HepG2 (cell line): ENCODE data around the gene OSR1. TPM values are rescaled to one million over a fixed set of nuclear protein-coding genes. Genes with fewer than 3 reads are reported as not detected.
A peak's percentile ranks its signal among the peaks of the same experiment; 100 is the strongest.

Source experiments
- CBX2 ChIP-seq, 2 experiments: fragments of 200-600 bp in 1 of 2; sonication (generic); formaldehyde crosslinking in 1 of 2; IDR thresholded peaks; 2 replicates each; pipeline versions ENCODE4 v1.7.0 to v1.8.1; 2018 to 2022; ENCODE audit warnings: low read depth in 2 of 2, low read length in 1 of 2, mild to moderate bottlenecking in 1 of 2, missing genetic modification reagents in 1 of 2
- FOXK2 ChIP-seq: fragments of 450-650 bp; IDR thresholded peaks from 2 replicates; pipeline ENCODE4 v1.6.1; 2016
- MAFF ChIP-seq: IDR thresholded peaks from 2 replicates; pipeline ENCODE4 v1.6.1; 2011; ENCODE audit warnings: low read depth, low read length, improper control_type of control experiment
- RELA ChIP-seq: sonication (generic); formaldehyde crosslinking; IDR thresholded peaks from 2 replicates; pipeline ENCODE4 v1.4.0; 2020; ENCODE audit warnings: missing genetic modification reagents
- TBX3 ChIP-seq: fragments of 450-650 bp; IDR thresholded peaks from 2 replicates; pipeline ENCODE4 v1.6.1; 2017; ENCODE audit warnings: antibody characterized with exemption, mild to moderate bottlenecking, inconsistent platforms, borderline replicate concordance
- THYN1 ChIP-seq: sonication (generic); formaldehyde crosslinking; IDR thresholded peaks from 2 replicates; pipeline ENCODE4 v1.8.1; 2023; ENCODE audit warnings: low read depth, mild to moderate bottlenecking, moderate library complexity, missing genetic modification reagents, borderline replicate concordance
- TOE1 ChIP-seq: sonication (generic); formaldehyde crosslinking; IDR thresholded peaks from 2 replicates; pipeline ENCODE4 v1.4.0; 2020; ENCODE audit warnings: mild to moderate bottlenecking, missing genetic modification reagents
- ZBTB21 ChIP-seq: sonication (generic); formaldehyde crosslinking; IDR thresholded peaks from 2 replicates; pipeline ENCODE4 v1.4.0; 2020; ENCODE audit warnings: missing genetic modification reagents
- ZNF124 ChIP-seq: sonication (generic); formaldehyde crosslinking; IDR thresholded peaks from 2 replicates; pipeline ENCODE4 v1.4.0; 2020; ENCODE audit warnings: missing genetic modification reagents
- ZNF225 ChIP-seq: sonication (generic); formaldehyde crosslinking; IDR thresholded peaks from 2 replicates; pipeline ENCODE4 v1.4.0; 2020; ENCODE audit warnings: mild to moderate bottlenecking, missing genetic modification reagents
- ZNF253 ChIP-seq: sonication (generic); formaldehyde crosslinking; IDR thresholded peaks from 2 replicates; pipeline ENCODE4 v1.8.0; 2022; ENCODE audit warnings: mild to moderate bottlenecking, missing genetic modification reagents, borderline replicate concordance
- ZNF326 ChIP-seq: sonication (generic); formaldehyde crosslinking; IDR thresholded peaks from 2 replicates; pipeline ENCODE4 v1.4.0; 2020; ENCODE audit warnings: missing genetic modification reagents, borderline replicate concordance
- ZNF331 ChIP-seq: sonication (generic); formaldehyde crosslinking; IDR thresholded peaks from 2 replicates; pipeline ENCODE4 v1.4.0; 2020; ENCODE audit warnings: missing genetic modification reagents
- ZNF430 ChIP-seq: sonication (generic); formaldehyde crosslinking; IDR thresholded peaks from 2 replicates; pipeline ENCODE4 v1.9.0; 2021; ENCODE audit warnings: mild to moderate bottlenecking, missing genetic modification reagents
- ZNF543 ChIP-seq: sonication (generic); formaldehyde crosslinking; IDR thresholded peaks from 2 replicates; pipeline ENCODE4 v1.4.0; 2020; ENCODE audit warnings: mild to moderate bottlenecking, missing genetic modification reagents
- ZNF687 ChIP-seq: sonication (generic); formaldehyde crosslinking; IDR thresholded peaks from 2 replicates; pipeline ENCODE4 v1.5.1; 2020; ENCODE audit warnings: mild to moderate bottlenecking, missing genetic modification reagents, moderate library complexity
- ZNF768 ChIP-seq: sonication (generic); formaldehyde crosslinking; IDR thresholded peaks from 2 replicates; pipeline ENCODE4 v1.4.0; 2020; ENCODE audit warnings: missing genetic modification reagents
- ZNF841 ChIP-seq: sonication (generic); formaldehyde crosslinking; IDR thresholded peaks from 2 replicates; pipeline ENCODE4 v1.8.1; 2023; ENCODE audit warnings: missing genetic modification reagents, borderline replicate concordance
- polyA plus RNA-seq, 8 experiments: library from polyadenylated mRNA; depleted of rRNA in 3 of 8; stranded (reverse) in 7 of 8; unstranded in 1 of 8; fragments of >200 nt; fragmentation: Illumina TruSeq in 4 of 8; extraction: Trizol in 4 of 8; gene quantifications; 2 replicates each; pipeline versions ENCODE4 v1.2.1 to v1.2.3, GENCODE V29; 2011 to 2016; ENCODE audit warnings: low read depth in 4 of 8, missing spikeins in 1 of 8, mixed read lengths in 1 of 8; ENCODE audit not compliant: insufficient read depth in 1 of 8
- total RNA-seq, 5 experiments: library from RNA; depleted of rRNA; stranded (reverse); fragments of >200 nt; fragmentation: Illumina TruSeq; extraction: Trizol; gene quantifications; 2 replicates each; pipeline ENCODE4 v1.2.3, GENCODE V29; 2016; ENCODE audit warnings: low read depth in 1 of 5
- TF ChIP-seq, protein P1 (sequence below): sonication (generic); formaldehyde crosslinking; IDR thresholded peaks from 2 replicates; pipeline ENCODE4 v1.5.0; 2020; ENCODE audit warnings: missing genetic modification reagents
- TF ChIP-seq, protein P2 (sequence below): sonication (generic); formaldehyde crosslinking; IDR thresholded peaks from 2 replicates; pipeline ENCODE4 v1.5.0; 2020; ENCODE audit warnings: missing genetic modification reagents
- TF ChIP-seq, protein P3 (sequence below): sonication (generic); formaldehyde crosslinking; IDR thresholded peaks from 2 replicates; pipeline ENCODE4 v1.8.0; 2023; ENCODE audit warnings: mild to moderate bottlenecking, missing genetic modification reagents

The OSR1 gene
- total and polyA plus RNA-seq, 2 of the 13 experiments (the other 11 are each of a cell fraction or from before 2014, with no cell fraction given) = 0.63 to 1.1 TPM

GRCh38 chr2:19358242-19359020, at the start of gene OSR1 (continued):
- peak; percentile 78 for TF ChIP-seq ZNF687 (CRISPR knock-in tag)
- TF ChIP-seq THYN1 (CRISPR knock-in tag) = no peak
- peak; percentile 80; the same call in 1 of the 2 replicates for TF ChIP-seq ZNF543
- no peak for TF ChIP-seq FOXK2
- no peak for TF ChIP-seq ZBTB21
- TF ChIP-seq, protein P1, sequence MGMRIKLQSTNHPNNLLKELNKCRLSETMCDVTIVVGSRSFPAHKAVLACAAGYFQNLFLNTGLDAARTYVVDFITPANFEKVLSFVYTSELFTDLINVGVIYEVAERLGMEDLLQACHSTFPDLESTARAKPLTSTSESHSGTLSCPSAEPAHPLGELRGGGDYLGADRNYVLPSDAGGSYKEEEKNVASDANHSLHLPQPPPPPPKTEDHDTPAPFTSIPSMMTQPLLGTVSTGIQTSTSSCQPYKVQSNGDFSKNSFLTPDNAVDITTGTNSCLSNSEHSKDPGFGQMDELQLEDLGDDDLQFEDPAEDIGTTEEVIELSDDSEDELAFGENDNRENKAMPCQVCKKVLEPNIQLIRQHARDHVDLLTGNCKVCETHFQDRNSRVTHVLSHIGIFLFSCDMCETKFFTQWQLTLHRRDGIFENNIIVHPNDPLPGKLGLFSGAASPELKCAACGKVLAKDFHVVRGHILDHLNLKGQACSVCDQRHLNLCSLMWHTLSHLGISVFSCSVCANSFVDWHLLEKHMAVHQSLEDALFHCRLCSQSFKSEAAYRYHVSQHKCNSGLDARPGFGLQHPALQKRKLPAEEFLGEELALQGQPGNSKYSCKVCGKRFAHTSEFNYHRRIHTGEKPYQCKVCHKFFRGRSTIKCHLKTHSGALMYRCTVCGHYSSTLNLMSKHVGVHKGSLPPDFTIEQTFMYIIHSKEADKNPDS = no peak
- TF ChIP-seq, protein P2, sequence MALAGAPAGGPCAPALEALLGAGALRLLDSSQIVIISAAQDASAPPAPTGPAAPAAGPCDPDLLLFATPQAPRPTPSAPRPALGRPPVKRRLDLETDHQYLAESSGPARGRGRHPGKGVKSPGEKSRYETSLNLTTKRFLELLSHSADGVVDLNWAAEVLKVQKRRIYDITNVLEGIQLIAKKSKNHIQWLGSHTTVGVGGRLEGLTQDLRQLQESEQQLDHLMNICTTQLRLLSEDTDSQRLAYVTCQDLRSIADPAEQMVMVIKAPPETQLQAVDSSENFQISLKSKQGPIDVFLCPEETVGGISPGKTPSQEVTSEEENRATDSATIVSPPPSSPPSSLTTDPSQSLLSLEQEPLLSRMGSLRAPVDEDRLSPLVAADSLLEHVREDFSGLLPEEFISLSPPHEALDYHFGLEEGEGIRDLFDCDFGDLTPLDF (CRISPR knock-in tag) = no peak
- TF ChIP-seq CBX2 (IDR thresholded peaks at IDR 0.05; ENCODE audit: low read depth, low read length) = no peak
- TF ChIP-seq CBX2 (CRISPR knock-in tag; IDR thresholded peaks at IDR 0.05; ENCODE audit: low read depth) = no peak
- peak; percentile 19; the same call in 1 of the 2 replicates for TF ChIP-seq ZNF768 (CRISPR knock-in tag)
- TF ChIP-seq ZNF430 (CRISPR knock-in tag) = peak; percentile 46; the same call in 1 of the 2 replicates
- no peak for TF ChIP-seq ZNF124 (CRISPR knock-in tag)
- TF ChIP-seq, protein P3, sequence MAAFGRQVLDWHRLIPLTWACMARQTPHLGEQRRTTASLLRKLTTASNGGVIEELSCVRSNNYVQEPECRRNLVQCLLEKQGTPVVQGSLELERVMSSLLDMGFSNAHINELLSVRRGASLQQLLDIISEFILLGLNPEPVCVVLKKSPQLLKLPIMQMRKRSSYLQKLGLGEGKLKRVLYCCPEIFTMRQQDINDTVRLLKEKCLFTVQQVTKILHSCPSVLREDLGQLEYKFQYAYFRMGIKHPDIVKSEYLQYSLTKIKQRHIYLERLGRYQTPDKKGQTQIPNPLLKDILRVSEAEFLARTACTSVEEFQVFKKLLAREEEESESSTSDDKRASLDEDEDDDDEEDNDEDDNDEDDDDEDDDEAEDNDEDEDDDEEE (CRISPR knock-in tag) = 0 out of 2 replicates have a peak, but pooled peaks have one; percentile 26
- TF ChIP-seq ZNF253 (CRISPR knock-in tag) = 0 out of 2 replicates have a peak, but pooled peaks have one; percentile 29
- TF ChIP-seq ZNF225 = 0 out of 2 replicates have a peak, but pooled peaks have one; percentile 55
- no peak for TF ChIP-seq TOE1 (CRISPR knock-in tag)
- no peak for TF ChIP-seq ZNF841 (CRISPR knock-in tag)
- TF ChIP-seq RELA (CRISPR knock-in tag) = 0 out of 2 replicates have a peak, but pooled peaks have one; percentile 67
- no peak for TF ChIP-seq TBX3
- TF ChIP-seq MAFF = 0 out of 2 replicates have a peak, but pooled peaks have one; percentile 13
- peak; percentile 65; the same call in 1 of the 2 replicates for TF ChIP-seq ZNF331 (CRISPR knock-in tag)
- no peak for TF ChIP-seq ZNF326 (CRISPR knock-in tag)
